GM03348 (cell line): Measurements from ENCODE around the gene IGLL5.

Experiments used
- DNase-seq: peaks from one replicate; pipeline ENCODE4 v3.0.0; 2012; ENCODE audit warnings: low spot score

IGLL5 gene

DNA sequence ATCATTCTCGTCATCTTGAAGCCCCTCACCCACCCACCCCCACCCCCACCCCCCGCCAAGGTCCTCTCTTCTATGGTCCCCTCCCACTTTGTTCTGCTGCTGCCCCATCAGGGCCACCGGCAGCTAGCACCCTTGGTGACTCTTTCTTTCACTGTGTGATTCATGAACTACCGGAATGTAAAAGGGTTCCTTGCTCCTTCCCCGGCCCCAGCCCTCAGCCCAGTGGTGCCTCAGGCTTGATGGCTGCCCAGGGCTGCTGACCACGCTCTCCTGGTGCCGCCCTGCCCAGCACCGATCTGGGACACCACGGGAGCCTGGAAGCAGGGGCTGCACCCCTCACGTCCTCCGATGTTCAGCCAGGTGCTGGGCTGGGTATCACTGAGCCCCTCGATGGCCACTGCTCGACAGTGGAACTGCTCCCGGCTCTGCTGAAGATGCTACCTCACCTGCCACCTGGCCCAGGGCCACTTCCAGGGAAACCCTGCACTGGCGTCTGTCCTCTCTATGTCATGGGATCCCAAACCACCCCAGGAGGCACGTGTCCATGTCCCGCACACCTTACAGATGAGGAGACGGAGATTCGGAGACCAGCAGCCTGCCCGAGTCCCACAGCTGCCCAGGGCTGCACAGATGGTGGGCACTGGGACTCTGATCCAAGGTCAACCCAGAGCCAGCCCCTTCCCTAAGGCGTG, 39.7 kb downstream of the IGLL5 start:
- no peak for DNase-seq

GRCh38 chr22:22927888-22928665, 40.5 kb downstream of the IGLL5 start:
- DNase-seq: no peak

GRCh38 chr22:22928666-22929380, 41.2 kb downstream of the IGLL5 start:
- DNase-seq: peak; percentile 76

DNA sequence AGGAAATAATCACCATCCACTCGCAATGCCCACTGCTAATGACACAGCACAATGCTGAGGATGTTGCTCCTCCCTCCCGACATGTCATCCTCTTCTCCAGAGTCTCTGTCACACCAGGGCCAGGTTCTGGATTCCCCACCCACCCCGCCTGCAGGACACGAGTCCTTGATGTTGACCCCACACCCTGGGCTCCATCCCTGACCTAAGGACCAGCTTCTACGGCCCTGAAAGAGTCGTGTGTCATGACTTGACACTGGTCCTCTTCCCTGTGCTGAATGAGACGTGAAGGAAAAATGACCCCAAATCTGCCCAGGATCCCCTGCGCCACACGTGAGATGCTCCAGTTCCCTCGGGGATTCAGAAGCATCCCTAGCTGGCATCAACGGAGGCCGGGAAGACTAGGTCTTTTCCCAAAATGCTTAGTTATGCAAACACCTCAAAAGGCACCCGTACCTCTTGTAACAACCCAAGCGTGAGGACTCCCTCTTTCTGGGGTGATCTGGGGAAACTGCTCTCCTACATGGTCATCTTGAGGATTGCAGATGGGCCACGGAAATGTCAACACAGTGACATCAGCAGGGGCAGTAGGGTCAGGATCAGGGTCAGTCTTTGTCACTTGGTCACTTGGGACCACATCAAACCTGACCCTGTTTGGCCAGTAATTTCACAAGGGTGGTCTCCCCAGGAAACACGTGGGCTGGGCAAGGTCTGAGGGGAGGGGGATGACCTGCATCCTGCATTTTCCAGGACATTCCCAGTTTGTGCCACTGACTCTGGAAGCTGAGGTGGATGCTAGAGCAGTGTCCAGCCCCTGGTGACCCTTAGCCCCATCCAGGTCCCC, 42.0 kb downstream of the IGLL5 start:
- no peak for DNase-seq

DNA sequence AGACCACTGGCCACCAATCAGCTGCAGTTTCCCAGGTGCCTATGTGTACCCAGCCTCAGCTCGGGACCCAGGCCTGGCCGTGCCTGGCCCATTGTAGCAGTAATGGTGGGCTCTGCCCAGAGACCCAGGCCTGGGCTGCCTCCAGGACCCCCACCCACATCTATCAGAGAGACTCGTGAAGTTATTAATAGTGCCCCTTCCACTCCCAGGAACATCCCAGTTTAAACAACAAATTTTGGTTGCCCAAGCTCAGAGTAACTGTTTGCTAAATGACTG, 42.5 kb downstream of the IGLL5 start:
- DNase-seq: no peak

DNA sequence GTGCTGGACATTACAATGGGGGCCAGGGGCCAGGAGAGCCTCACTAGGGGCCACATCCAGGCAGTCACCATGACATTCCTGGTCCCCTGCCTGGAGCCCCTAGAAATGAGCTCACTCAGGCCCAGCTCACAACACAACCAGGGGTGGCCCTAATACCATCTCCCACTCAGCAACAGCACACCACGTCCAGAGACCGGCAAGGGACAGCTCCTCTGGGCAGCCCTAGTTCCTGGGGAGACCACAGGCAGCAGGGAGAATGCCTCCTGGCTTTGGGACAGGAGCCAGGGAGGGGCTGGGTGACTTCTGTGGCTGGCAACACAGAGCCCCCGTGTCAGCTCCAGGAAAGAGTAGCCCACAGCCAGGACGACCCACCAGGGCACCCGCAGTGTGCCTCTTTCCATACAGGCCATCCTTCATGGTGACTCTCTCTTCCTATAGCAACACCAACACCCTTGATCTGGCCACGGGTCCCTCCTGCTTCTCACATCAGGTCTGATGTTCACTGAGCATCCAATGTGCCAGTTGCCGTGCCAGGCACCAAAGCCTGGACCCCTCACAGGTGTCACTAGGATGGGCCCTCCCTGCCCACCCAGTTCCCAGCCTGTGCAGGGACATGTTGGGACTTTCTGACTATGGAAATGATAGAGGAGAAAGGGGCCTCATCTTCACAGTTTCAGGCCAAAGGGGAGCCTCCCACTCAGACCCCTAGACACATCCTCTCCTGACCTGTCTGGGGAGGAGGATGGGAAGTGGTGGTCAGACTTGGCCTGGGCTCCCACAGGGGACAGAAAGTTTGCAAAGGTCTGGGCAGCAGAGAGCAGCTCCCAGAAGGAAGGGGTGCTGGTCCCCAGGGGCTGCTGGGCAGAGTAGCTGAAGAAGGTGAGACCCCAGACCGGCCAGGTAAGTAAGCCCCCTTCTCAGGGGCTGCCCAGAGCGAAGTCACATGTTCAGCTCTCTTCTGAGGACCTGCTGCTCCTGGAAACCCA, 43.2 kb downstream of the IGLL5 start:
- no peak for DNase-seq

- no peak for DNase-seq
These were observed 44.1 kb downstream of the IGLL5 start for GRCh38 chr22:22931557-22932270.

- no peak for DNase-seq
These were observed 44.9 kb downstream of the IGLL5 start for GRCh38 chr22:22932512-22932941.

DNA sequence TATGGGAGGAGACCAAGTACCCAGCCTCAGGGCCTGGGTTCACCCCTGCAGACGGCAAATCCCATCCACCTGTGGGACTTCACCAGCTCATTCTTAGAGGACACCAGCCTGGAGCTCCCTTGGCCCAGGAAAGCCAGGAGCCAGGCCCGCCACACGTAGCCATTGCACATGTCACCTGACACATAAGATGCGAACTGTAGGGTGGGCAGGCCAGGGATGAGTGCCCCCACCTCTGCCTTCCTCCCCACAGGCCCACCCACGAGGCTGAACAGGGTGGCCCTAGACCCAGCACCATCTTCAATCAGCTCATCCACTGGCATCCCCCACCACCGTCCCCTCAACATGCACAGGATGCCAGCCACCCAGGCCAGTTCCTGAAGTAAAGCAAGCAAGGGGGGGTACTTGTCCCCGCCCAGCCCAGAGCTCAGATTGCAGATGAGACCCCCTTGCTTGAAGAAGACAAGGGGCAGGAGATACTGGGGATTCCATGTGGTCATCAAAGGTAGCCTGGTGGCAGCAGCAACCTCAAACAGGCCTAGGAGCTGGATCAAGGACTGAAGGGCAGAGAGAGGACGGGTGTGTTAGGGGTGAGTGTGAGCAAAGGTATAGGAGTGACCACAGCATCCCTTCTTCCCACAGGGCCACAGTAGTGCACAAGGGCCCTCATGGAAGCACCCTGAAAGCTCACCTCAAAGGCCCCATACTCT, 45.6 kb downstream of the IGLL5 start:
- DNase-seq: no peak

- DNase-seq: no peak
These were observed 46.4 kb downstream of the IGLL5 start for GRCh38 chr22:22933807-22934542.

- DNase-seq: no peak
These were observed 47.0 kb downstream of the IGLL5 start for GRCh38 chr22:22934543-22935055.

GRCh38 chr22:22935056-22935545, 47.5 kb downstream of the IGLL5 start:
- no peak for DNase-seq

- DNase-seq: no peak
These were observed 48.0 kb downstream of the IGLL5 start for GRCh38 chr22:22935546-22936157.

- no peak for DNase-seq
These were observed 48.7 kb downstream of the IGLL5 start for GRCh38 chr22:22936180-22936914.

GRCh38 chr22:22936915-22937656, 49.5 kb downstream of the IGLL5 start:
- no peak for DNase-seq

DNA sequence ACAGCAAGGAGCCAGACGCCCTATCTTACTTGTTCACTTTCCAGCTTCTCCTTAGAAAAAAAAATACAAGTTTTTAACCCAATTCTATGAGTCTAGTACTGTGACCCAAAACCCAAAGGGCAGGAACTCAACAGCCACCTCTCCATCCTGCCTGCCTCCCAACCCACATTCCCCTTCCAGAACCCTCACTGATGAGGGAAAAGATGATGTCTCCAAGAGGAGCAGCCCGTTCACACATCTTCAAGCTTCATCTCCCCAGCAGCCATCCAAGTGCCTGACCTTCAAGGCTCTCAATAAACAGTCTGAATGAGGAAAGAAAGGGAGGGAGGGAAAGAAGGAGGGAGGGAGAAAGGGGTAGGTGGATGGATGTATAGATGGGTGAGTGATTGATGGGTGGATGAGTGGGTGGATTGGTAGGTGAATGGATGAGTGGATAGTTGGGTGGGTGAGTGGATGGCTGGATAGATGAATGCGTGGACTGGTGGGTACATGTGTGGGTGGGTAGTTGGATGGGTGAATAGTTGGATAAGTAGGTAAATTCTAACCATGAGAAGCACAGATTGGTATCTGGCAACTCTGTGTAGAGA, 50.4 kb downstream of the IGLL5 start:
- no peak for DNase-seq
